HEK293 (cell line): ENCODE data around the gene PLA2G4E.

Experiments
- SP2 ChIP-seq: fragments of 450-650 bp; formaldehyde crosslinking; IDR thresholded peaks from 2 replicates; pipeline ENCODE4 v1.5.1; 2016; ENCODE audit warnings: missing biosample characterization, missing genetic modification characterization
- SP7 ChIP-seq: fragments of 450-650 bp; formaldehyde crosslinking; IDR thresholded peaks from 2 replicates; pipeline ENCODE4 v1.5.1; 2016; ENCODE audit warnings: missing biosample characterization, missing genetic modification characterization
- ZFP37 ChIP-seq: fragments of 450-650 bp; formaldehyde crosslinking; IDR thresholded peaks from 2 replicates; pipeline ENCODE4 v1.5.1; 2016; ENCODE audit warnings: missing biosample characterization, missing genetic modification characterization
- ZNF221 ChIP-seq: fragments of 450-650 bp; formaldehyde crosslinking; IDR thresholded peaks from 2 replicates; pipeline ENCODE4 v1.5.1; 2017; ENCODE audit warnings: missing biosample characterization, missing genetic modification characterization, borderline replicate concordance
- ZNF223 ChIP-seq: fragments of 450-650 bp; formaldehyde crosslinking; IDR thresholded peaks from 2 replicates; pipeline ENCODE4 v1.5.1; 2016; ENCODE audit warnings: missing biosample characterization, missing genetic modification characterization
- ZNF266 ChIP-seq: fragments of 450-650 bp; formaldehyde crosslinking; IDR thresholded peaks from 2 replicates; pipeline ENCODE4 v1.5.1; 2016; ENCODE audit warnings: missing biosample characterization, missing genetic modification characterization, low read depth
- ZNF394 ChIP-seq: fragments of 450-650 bp; formaldehyde crosslinking; IDR thresholded peaks from 2 replicates; pipeline ENCODE4 v1.5.1; 2016; ENCODE audit warnings: missing biosample characterization, missing genetic modification characterization, mild to moderate bottlenecking, moderate library complexity, borderline replicate concordance
- ZNF585B ChIP-seq: fragments of 450-650 bp; formaldehyde crosslinking; IDR thresholded peaks from 2 replicates; pipeline ENCODE4 v1.5.1; 2016; ENCODE audit warnings: missing biosample characterization, missing genetic modification characterization
- ZNF610 ChIP-seq: fragments of 450-650 bp; formaldehyde crosslinking; IDR thresholded peaks from 2 replicates; pipeline ENCODE4 v1.5.1; 2016; ENCODE audit warnings: missing biosample characterization, missing genetic modification characterization, borderline replicate concordance
- ZNF658 ChIP-seq: fragments of 450-650 bp; formaldehyde crosslinking; IDR thresholded peaks from 2 replicates; pipeline ENCODE4; 2016; ENCODE audit warnings: missing biosample characterization, missing genetic modification characterization
- ZNF785 ChIP-seq: fragments of 450-650 bp; formaldehyde crosslinking; IDR thresholded peaks from 2 replicates; pipeline ENCODE4 v1.5.1; 2016; ENCODE audit warnings: missing biosample characterization, missing genetic modification characterization
- ZXDB ChIP-seq: fragments of 450-650 bp; formaldehyde crosslinking; IDR thresholded peaks from 2 replicates; pipeline ENCODE4 v1.5.1; 2016; ENCODE audit warnings: missing biosample characterization, missing genetic modification characterization
- TF ChIP-seq, protein P1 (sequence below): fragments of 450-650 bp; formaldehyde crosslinking; IDR thresholded peaks from 2 replicates; pipeline ENCODE4 v1.5.1; 2016; ENCODE audit warnings: missing biosample characterization, missing genetic modification characterization
- TF ChIP-seq, protein P2 (sequence below): fragments of 450-650 bp; formaldehyde crosslinking; IDR thresholded peaks from 2 replicates; pipeline ENCODE4 v1.5.1; 2016; ENCODE audit warnings: missing biosample characterization, missing genetic modification characterization
- TF ChIP-seq, protein P3 (sequence below): fragments of 450-650 bp; formaldehyde crosslinking; IDR thresholded peaks from 2 replicates; pipeline ENCODE4 v1.5.1; 2016; ENCODE audit warnings: missing biosample characterization, missing genetic modification characterization
- TF ChIP-seq, protein P4 (sequence below): fragments of 450-650 bp; formaldehyde crosslinking; IDR thresholded peaks from 2 replicates; pipeline ENCODE4 v1.5.1; 2017; ENCODE audit warnings: missing biosample characterization, missing genetic modification characterization
- TF ChIP-seq, protein P5 (sequence below): fragments of 450-650 bp; formaldehyde crosslinking; IDR thresholded peaks from 2 replicates; pipeline ENCODE4 v1.5.1; 2016; ENCODE audit warnings: missing biosample characterization, missing genetic modification characterization
- TF ChIP-seq, protein P6 (sequence below): fragments of 450-650 bp; formaldehyde crosslinking; IDR thresholded peaks from 2 replicates; pipeline ENCODE4 v1.5.1; 2016; ENCODE audit warnings: missing biosample characterization, missing genetic modification characterization

PLA2G4E gene

DNA sequence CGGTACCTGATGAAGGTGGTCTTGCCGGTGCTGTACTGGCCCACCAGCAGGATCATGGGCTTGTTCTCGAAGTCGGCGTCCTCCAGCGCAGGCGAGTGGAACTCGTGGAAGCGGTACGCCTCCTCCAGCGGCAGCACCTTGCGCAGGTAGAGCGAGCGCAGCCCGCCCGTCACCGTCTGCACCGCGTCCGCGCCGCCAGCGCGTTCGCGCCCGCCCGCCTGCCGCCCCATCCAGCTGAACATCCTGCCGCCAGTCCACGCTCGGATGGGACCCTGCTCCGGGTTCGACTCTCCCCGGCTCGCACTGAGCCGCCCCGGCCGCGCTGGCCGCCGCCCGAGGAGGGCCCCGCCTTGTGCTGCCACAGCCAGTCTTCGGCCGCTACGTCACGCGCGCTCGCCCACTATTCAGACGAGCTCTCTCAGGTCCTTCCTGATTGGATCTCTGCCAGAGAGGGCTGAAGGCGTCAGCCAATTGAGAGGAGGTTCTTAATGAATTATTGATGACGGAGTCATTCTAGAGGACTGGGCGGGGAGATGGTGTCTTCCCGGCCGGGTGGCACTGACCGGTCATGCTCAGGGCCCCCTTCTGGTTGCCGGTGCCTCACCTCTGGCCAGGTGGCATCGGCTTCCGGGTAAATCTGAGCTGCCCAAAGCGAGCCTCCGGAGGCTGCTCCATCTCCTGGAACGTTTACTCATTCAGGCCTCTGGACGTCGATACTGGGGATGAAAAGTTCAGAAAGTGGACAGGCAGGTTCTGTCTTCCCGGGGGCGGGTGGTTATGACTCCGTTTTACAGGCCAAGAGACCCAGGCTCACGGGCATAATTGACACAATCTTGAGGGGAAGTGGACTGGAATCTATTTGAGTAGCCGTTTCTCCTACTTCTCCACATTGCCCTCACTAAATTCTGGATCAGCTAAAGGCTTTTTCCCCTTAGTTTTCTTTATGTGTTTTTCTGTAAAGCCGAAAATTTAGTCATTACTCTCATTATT is 48.3 kb downstream of the PLA2G4E start, which contains the start of gene EHD4 (continued):
- TF ChIP-seq, protein P1, sequence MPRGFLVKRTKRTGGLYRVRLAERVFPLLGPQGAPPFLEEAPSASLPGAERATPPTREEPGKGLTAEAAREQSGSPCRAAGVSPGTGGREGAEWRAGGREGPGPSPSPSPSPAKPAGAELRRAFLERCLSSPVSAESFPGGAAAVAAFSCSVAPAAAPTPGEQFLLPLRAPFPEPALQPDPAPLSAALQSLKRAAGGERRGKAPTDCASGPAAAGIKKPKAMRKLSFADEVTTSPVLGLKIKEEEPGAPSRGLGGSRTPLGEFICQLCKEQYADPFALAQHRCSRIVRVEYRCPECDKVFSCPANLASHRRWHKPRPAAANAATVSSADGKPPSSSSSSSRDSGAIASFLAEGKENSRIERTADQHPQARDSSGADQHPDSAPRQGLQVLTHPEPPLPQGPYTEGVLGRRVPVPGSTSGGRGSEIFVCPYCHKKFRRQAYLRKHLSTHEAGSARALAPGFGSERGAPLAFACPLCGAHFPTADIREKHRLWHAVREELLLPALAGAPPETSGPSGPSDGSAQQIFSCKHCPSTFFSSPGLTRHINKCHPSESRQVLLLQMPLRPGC (tag by site-specific recombination) = no peak
- TF ChIP-seq ZNF585B (tag by site-specific recombination) (no peak), SP7 (tag by site-specific recombination) (no peak; the same call in 1 of the 2 replicates), ZNF658 (tag by site-specific recombination) (no peak), ZNF785 (tag by site-specific recombination) (no peak), ZNF266 (no peak), ZXDB (no peak; the same call in 1 of the 2 replicates), ZNF394 (no peak), ZNF223 (tag by site-specific recombination) (no peak), ZNF221 (tag by site-specific recombination) (no peak), ZNF610 (tag by site-specific recombination) (no peak), ZFP37 (no peak), SP2 (tag by site-specific recombination) (peak; percentile 87)
- TF ChIP-seq, protein P2, sequence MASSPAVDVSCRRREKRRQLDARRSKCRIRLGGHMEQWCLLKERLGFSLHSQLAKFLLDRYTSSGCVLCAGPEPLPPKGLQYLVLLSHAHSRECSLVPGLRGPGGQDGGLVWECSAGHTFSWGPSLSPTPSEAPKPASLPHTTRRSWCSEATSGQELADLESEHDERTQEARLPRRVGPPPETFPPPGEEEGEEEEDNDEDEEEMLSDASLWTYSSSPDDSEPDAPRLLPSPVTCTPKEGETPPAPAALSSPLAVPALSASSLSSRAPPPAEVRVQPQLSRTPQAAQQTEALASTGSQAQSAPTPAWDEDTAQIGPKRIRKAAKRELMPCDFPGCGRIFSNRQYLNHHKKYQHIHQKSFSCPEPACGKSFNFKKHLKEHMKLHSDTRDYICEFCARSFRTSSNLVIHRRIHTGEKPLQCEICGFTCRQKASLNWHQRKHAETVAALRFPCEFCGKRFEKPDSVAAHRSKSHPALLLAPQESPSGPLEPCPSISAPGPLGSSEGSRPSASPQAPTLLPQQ (tag by site-specific recombination) = 0 out of 2 replicates have a peak, but pooled peaks have one; percentile 45
- TF ChIP-seq, protein P3, sequence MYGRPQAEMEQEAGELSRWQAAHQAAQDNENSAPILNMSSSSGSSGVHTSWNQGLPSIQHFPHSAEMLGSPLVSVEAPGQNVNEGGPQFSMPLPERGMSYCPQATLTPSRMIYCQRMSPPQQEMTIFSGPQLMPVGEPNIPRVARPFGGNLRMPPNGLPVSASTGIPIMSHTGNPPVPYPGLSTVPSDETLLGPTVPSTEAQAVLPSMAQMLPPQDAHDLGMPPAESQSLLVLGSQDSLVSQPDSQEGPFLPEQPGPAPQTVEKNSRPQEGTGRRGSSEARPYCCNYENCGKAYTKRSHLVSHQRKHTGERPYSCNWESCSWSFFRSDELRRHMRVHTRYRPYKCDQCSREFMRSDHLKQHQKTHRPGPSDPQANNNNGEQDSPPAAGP (tag by site-specific recombination) = no peak; the same call in 1 of the 2 replicates
- TF ChIP-seq, protein P4, sequence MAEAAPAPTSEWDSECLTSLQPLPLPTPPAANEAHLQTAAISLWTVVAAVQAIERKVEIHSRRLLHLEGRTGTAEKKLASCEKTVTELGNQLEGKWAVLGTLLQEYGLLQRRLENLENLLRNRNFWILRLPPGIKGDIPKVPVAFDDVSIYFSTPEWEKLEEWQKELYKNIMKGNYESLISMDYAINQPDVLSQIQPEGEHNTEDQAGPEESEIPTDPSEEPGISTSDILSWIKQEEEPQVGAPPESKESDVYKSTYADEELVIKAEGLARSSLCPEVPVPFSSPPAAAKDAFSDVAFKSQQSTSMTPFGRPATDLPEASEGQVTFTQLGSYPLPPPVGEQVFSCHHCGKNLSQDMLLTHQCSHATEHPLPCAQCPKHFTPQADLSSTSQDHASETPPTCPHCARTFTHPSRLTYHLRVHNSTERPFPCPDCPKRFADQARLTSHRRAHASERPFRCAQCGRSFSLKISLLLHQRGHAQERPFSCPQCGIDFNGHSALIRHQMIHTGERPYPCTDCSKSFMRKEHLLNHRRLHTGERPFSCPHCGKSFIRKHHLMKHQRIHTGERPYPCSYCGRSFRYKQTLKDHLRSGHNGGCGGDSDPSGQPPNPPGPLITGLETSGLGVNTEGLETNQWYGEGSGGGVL = no peak
- TF ChIP-seq, protein P5, sequence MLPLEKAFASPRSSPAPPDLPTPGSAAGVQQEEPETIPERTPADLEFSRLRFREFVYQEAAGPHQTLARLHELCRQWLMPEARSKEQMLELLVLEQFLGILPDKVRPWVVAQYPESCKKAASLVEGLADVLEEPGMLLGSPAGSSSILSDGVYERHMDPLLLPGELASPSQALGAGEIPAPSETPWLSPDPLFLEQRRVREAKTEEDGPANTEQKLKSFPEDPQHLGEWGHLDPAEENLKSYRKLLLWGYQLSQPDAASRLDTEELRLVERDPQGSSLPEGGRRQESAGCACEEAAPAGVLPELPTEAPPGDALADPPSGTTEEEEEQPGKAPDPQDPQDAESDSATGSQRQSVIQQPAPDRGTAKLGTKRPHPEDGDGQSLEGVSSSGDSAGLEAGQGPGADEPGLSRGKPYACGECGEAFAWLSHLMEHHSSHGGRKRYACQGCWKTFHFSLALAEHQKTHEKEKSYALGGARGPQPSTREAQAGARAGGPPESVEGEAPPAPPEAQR (tag by site-specific recombination) = no peak
- TF ChIP-seq, protein P6, sequence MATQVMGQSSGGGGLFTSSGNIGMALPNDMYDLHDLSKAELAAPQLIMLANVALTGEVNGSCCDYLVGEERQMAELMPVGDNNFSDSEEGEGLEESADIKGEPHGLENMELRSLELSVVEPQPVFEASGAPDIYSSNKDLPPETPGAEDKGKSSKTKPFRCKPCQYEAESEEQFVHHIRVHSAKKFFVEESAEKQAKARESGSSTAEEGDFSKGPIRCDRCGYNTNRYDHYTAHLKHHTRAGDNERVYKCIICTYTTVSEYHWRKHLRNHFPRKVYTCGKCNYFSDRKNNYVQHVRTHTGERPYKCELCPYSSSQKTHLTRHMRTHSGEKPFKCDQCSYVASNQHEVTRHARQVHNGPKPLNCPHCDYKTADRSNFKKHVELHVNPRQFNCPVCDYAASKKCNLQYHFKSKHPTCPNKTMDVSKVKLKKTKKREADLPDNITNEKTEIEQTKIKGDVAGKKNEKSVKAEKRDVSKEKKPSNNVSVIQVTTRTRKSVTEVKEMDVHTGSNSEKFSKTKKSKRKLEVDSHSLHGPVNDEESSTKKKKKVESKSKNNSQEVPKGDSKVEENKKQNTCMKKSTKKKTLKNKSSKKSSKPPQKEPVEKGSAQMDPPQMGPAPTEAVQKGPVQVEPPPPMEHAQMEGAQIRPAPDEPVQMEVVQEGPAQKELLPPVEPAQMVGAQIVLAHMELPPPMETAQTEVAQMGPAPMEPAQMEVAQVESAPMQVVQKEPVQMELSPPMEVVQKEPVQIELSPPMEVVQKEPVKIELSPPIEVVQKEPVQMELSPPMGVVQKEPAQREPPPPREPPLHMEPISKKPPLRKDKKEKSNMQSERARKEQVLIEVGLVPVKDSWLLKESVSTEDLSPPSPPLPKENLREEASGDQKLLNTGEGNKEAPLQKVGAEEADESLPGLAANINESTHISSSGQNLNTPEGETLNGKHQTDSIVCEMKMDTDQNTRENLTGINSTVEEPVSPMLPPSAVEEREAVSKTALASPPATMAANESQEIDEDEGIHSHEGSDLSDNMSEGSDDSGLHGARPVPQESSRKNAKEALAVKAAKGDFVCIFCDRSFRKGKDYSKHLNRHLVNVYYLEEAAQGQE (tag by site-specific recombination) = no peak
